HUDEP-2 (cell line): ENCODE data around the gene LIAS.
"Not testable (repeated sequence)": the region's sequence is repeated elsewhere in the genome, so short reads cannot be mapped to it uniquely, and the experiment has no call there.

ENCODE experiments used
- DNase-seq, 76 experiments: peaks; one replicate each; lab custom pipeline; 2025; ENCODE audit not compliant: unreplicated experiment in 76 of 76; lab: John Stamatoyannopoulos, UW

LIAS gene

GRCh38 chr4:39458505-39459300 is at the start of gene LIAS, which contains the start of gene RPL9:
TSS of gene LIAS (plus strand) at chr4:39459056. CDS start at chr4:39459118, 62 bp downstream.
TSS of gene RPL9 (minus strand) at chr4:39458922. CDS start at chr4:39458439, 483 bp downstream.
- peak; percentile 43 to 97 (median 89) for DNase-seq

GRCh38 chr4:39410415-39410814 is 48.4 kb upstream of the LIAS start:
- DNase-seq: peak in 2 of 76 experiments; percentile 3 to 4

- not testable (repeated sequence) for DNase-seq
Measured at GRCh38 chr4:39411561-39411960, 47.3 kb upstream of the LIAS start.

GRCh38 chr4:39415678-39416283 is 43.1 kb upstream of the LIAS start:
- DNase-seq: no peak

GRCh38 chr4:39422247-39422646 is 36.6 kb upstream of the LIAS start:
- DNase-seq: no peak

GRCh38 chr4:39425297-39425696 is 33.6 kb upstream of the LIAS start:
- DNase-seq: not testable (repeated sequence)

GRCh38 chr4:39426728-39427127 is 32.1 kb upstream of the LIAS start:
- DNase-seq: no peak

GRCh38 chr4:39427520-39428114 is 31.2 kb upstream of the LIAS start:
- no peak for DNase-seq

GRCh38 chr4:39429476-39430334 is 29.2 kb upstream of the LIAS start:
- no peak for DNase-seq

- DNase-seq: no peak
Measured at GRCh38 chr4:39433878-39434492, 24.9 kb upstream of the LIAS start.

GRCh38 chr4:39435659-39436563 is 22.9 kb upstream of the LIAS start:
- DNase-seq: no peak

- no peak for DNase-seq
Measured at GRCh38 chr4:39441593-39441992, 17.3 kb upstream of the LIAS start.

- no peak for DNase-seq
Measured at GRCh38 chr4:39442998-39443397, 15.9 kb upstream of the LIAS start.

- no peak for DNase-seq
Measured at GRCh38 chr4:39446483-39446841, 12.4 kb upstream of the LIAS start.

- DNase-seq: peak in 1 of 76 experiments; percentile 1
Measured at GRCh38 chr4:39446842-39447573, 11.8 kb upstream of the LIAS start.

GRCh38 chr4:39450618-39451017 is 8.2 kb upstream of the LIAS start:
- no peak for DNase-seq

- no peak for DNase-seq
Measured at GRCh38 chr4:39451423-39452023, 7.3 kb upstream of the LIAS start.

- no peak for DNase-seq
Measured at GRCh38 chr4:39452153-39452859, 6.5 kb upstream of the LIAS start.
